ENCODE results near the gene SOX11. TPM values are rescaled to one million over a fixed set of nuclear protein-coding genes. Genes with fewer than 3 reads are reported as not detected.

SOX11 gene
- total and polyA plus RNA-seq, 2 experiments from 2014 or later: 3.0 to 20.7 TPM

DNA sequence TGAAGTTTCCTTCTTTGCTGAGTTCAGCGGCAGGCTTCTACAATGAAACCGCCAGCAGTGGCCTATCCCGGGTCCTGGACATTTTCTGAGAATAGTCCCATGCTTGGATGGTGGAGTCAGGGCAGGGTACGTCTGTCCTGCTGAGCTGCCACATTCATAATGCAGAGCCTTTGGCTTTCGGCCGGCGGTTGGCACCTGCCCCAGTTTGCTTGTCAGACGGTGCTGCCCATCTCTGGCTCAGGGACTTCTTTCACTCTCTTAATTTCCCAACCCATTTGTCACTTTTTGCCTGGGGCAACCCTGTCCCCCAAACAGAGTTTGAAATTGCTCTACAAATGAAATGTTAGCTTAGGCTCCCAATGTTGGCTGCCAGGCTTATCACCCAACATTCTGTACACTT lies 57.2 kb downstream of the SOX11 start:
- Histone ChIP-seq H3K27me3 (no peaks in the 10 kb centered on the region), H3K36me3 (replicated peaks; ENCODE audit: insufficient read depth, low read depth) (no peaks in the 10 kb centered on the region), H3K27ac (no peak overlapping the region), H3K9me3 (ENCODE audit: low read depth) (no peaks in the 10 kb centered on the region), H3K9me2 (replicated peaks; ENCODE audit: insufficient read depth) (no peaks in the 10 kb centered on the region), H2AFZ (no peak overlapping the region), H3K4me3 (no peak overlapping the region), H3K4me1 (ENCODE audit: insufficient read depth) (no peaks in the 10 kb centered on the region), H3K4me2 (no peak overlapping the region), H3K79me2 (no peaks in the 10 kb centered on the region), H4K20me1 (ENCODE audit: insufficient read depth, poor library complexity, severe bottlenecking) (no peaks in the 10 kb centered on the region)
- no peak for DNase-seq (ENCODE audit: low spot score)
- 94% methylated on average over 8 of the region's 8 CpGs for WGBS (ENCODE audit: low lambda C conversion rate, missing lambda C conversion rate)
- TF ChIP-seq EZH2phosphoT487 (IDR thresholded peaks at IDR 0.05; ENCODE audit: low read depth, severe bottlenecking, unreplicated experiment) (no peak), EZH2 (IDR thresholded peaks at IDR 0.05; ENCODE audit: borderline replicate concordance) (no peak)
- TF ChIP-seq, protein P1, sequence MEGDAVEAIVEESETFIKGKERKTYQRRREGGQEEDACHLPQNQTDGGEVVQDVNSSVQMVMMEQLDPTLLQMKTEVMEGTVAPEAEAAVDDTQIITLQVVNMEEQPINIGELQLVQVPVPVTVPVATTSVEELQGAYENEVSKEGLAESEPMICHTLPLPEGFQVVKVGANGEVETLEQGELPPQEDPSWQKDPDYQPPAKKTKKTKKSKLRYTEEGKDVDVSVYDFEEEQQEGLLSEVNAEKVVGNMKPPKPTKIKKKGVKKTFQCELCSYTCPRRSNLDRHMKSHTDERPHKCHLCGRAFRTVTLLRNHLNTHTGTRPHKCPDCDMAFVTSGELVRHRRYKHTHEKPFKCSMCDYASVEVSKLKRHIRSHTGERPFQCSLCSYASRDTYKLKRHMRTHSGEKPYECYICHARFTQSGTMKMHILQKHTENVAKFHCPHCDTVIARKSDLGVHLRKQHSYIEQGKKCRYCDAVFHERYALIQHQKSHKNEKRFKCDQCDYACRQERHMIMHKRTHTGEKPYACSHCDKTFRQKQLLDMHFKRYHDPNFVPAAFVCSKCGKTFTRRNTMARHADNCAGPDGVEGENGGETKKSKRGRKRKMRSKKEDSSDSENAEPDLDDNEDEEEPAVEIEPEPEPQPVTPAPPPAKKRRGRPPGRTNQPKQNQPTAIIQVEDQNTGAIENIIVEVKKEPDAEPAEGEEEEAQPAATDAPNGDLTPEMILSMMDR (IDR thresholded peaks at IDR 0.05; ENCODE audit: poor library complexity): no peak
